ENCODE results near the gene CAGE1. TPM values are rescaled to one million over a fixed set of nuclear protein-coding genes. Genes with fewer than 3 reads are reported as not detected.

CAGE1 gene
- total and polyA plus RNA-seq, 4 donors: 0.15 TPM; not detected in 3

DNA sequence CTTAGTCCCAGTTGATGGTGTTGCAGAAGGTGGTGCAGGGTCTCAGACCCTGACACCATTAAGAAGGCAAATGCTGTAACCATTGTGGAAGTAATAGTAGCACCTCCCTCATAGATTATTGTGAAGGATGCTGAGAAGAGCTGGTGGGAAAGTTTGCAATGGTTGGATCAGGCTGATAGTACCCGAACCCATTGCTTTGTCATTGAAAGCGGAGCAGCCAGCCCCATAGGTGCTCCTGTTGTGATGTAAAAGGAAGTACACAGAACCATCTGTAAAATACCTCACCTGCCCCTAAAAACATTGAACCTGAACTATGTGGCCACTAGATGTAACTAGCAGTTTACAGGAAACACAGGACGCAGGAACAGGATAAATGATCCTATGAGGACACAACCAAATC lies 31.5 kb upstream of the CAGE1 start:
- Histone ChIP-seq H3K9me3 (ENCODE audit: control insufficient read depth in 4 of 4, insufficient read depth in 3 of 4, low read length in 3 of 4) (peaks cover 0 to 3% (median 0%) of the 10 kb centered on the region in 4 donors), H3K27ac (ENCODE audit: low read depth in 1 of 2, low read length in 1 of 2) (no peak overlapping the region), H3K9ac (ENCODE audit: insufficient read depth in 1 of 2, low read length in 2 of 2) (no peak overlapping the region), H3K27me3 (ENCODE audit: control insufficient read depth in 3 of 3, insufficient read depth in 3 of 3, low read length in 2 of 3) (no peaks in the 10 kb centered on the region), H3K4me1 (ENCODE audit: control insufficient read depth in 5 of 5, insufficient read depth in 5 of 5, low read length in 5 of 5) (peaks cover 0 to 22% (median 7%) of the 10 kb centered on the region in 5 donors), H3K36me3 (ENCODE audit: control insufficient read depth in 4 of 4, insufficient read depth in 4 of 4, low read length in 4 of 4) (peaks cover 2 to 13% (median 7%) of the 10 kb centered on the region in 4 donors), H3K4me3 (no peak overlapping the region)
- DNase-seq: no peak
- no peak for ATAC-seq (ENCODE audit: insufficient read depth, low FRiP score)
- no peak for TF ChIP-seq CTCF (IDR thresholded peaks at IDR 0.05; ENCODE audit: control extremely low read depth, extremely low read depth)
- WGBS, 2 donors: 94 to 96% methylated on average over 3 of the region's 3 CpGs

DNA sequence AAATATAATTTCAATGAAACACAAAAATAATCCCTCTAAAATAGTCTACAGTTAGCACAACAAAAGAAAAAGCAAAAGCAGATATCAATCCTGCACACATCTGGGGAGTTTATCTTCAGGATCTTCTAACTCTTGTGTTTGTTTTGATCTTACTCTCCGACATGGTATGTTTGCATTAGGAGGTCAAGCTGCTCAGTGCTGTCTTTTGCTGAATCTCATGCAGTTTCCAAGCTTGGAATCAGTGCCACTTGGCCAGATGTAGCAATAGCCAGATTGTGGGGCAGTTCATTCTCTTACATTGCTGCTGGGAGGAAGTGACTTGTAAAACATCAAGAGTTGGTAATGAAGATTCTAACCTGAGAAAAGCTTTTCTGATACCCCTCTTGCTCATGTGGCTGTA lies 29.5 kb upstream of the CAGE1 start:
- Histone ChIP-seq H3K9ac (ENCODE audit: insufficient read depth in 1 of 2, low read length in 2 of 2) (no peak overlapping the region), H3K4me3 (no peak overlapping the region), H3K36me3 (ENCODE audit: control insufficient read depth in 4 of 4, insufficient read depth in 4 of 4, low read length in 4 of 4) (peaks cover 10 to 28% (median 18%) of the 10 kb centered on the region in 4 donors), H3K4me1 (ENCODE audit: control insufficient read depth in 5 of 5, insufficient read depth in 5 of 5, low read length in 5 of 5) (peaks cover 0 to 22% (median 7%) of the 10 kb centered on the region in 5 donors), H3K27me3 (ENCODE audit: control insufficient read depth in 3 of 3, insufficient read depth in 3 of 3, low read length in 2 of 3) (no peaks in the 10 kb centered on the region), H3K27ac (ENCODE audit: low read depth in 1 of 2, low read length in 1 of 2) (no peak overlapping the region), H3K9me3 (ENCODE audit: control insufficient read depth in 4 of 4, insufficient read depth in 3 of 4, low read length in 3 of 4) (no peaks in the 10 kb centered on the region)
- WGBS, 2 donors: 57 to 62% methylated on average over 1 of the region's 1 CpG
- TF ChIP-seq CTCF (IDR thresholded peaks at IDR 0.05; ENCODE audit: control extremely low read depth, extremely low read depth): no peak
- ATAC-seq (ENCODE audit: insufficient read depth, low FRiP score): no peak
- DNase-seq: peak; percentile 37 to 75 (median 60)

GRCh38 chr6:7418238-7418905 lies 28.8 kb upstream of the CAGE1 start:
- DNase-seq (peak in 2 of 3 donors; percentile 20 to 45), ATAC-seq (ENCODE audit: insufficient read depth, low FRiP score) (no peak)
- no peaks in the 10 kb centered on the region for H3K27me3 ChIP-seq (ENCODE audit: control insufficient read depth in 3 of 3, insufficient read depth in 3 of 3, low read length in 2 of 3)
- no peak overlapping the region for H3K27ac ChIP-seq (ENCODE audit: low read depth in 1 of 2, low read length in 1 of 2)
- no peak overlapping the region for H3K9ac ChIP-seq (ENCODE audit: insufficient read depth in 1 of 2, low read length in 2 of 2)
- no peak for TF ChIP-seq CTCF (IDR thresholded peaks at IDR 0.05; ENCODE audit: control extremely low read depth, extremely low read depth)
- peaks cover 0 to 22% (median 7%) of the 10 kb centered on the region in 5 donors for H3K4me1 ChIP-seq (ENCODE audit: control insufficient read depth in 5 of 5, insufficient read depth in 5 of 5, low read length in 5 of 5)
- H3K4me3 ChIP-seq: no peak overlapping the region
- H3K9me3 ChIP-seq (ENCODE audit: control insufficient read depth in 4 of 4, insufficient read depth in 3 of 4, low read length in 3 of 4): no peaks in the 10 kb centered on the region
- whole genome bisulfite sequencing, 2 donors: 76 to 87% methylated on average over 6 of the region's 6 CpGs
- H3K36me3 ChIP-seq (ENCODE audit: control insufficient read depth in 4 of 4, insufficient read depth in 4 of 4, low read length in 4 of 4): peaks cover 15 to 31% (median 20%) of the 10 kb centered on the region in 4 donors
